OCI-LY3 (cell line): ENCODE measurements around the gene KRTAP5-2.
"Not testable (repeated sequence)": the region's sequence is repeated elsewhere in the genome, so short reads cannot be mapped to it uniquely, and the experiment has no call there.

Experiments
- H2AFZ ChIP-seq: fragments of 200-600, 300-600 bp; shearing (Covaris generic); 2 replicates; pipeline ENCODE4 v1.6.0; 2014; ENCODE audit warnings: antibody characterized with exemption, low read depth, low read length
- H3K27ac ChIP-seq: fragments of 200-600, 300-600 bp; sonication (generic); 2 replicates; pipeline ENCODE4 v1.5.1; 2014; ENCODE audit warnings: mild to moderate bottlenecking, low read length, moderate library complexity, mixed read lengths
- H3K27me3 ChIP-seq: fragments of 200-600, 300-600 bp; sonication (generic); 2 replicates; pipeline ENCODE4 v1.6.1; 2014; ENCODE audit warnings: low read depth, low read length, mixed read lengths
- H3K36me3 ChIP-seq: fragments of 200-600, 300-600 bp; sonication (generic); replicated peaks from 2 replicates; pipeline ENCODE3; 2014; ENCODE audit warnings: low read depth, low read length, mixed read lengths
- H3K4me1 ChIP-seq: fragments of 300-600, 200-600 bp; sonication (generic); 2 replicates; pipeline ENCODE4 v1.6.1; 2014; ENCODE audit warnings: low read length, mixed read lengths
- H3K4me2 ChIP-seq: fragments of 200-600, 300-600 bp; sonication (generic); 2 replicates; pipeline ENCODE4 v1.6.1; 2014; ENCODE audit warnings: low read length, mixed read lengths
- H3K4me3 ChIP-seq: fragments of 300-600, 200-600 bp; sonication (generic); 2 replicates; pipeline ENCODE4 v1.5.1; 2014; ENCODE audit warnings: antibody characterized with exemption, mild to moderate bottlenecking, low read length, moderate library complexity
- H3K79me2 ChIP-seq: fragments of 300-600, 200-600 bp; shearing (Covaris generic); 2 replicates; pipeline ENCODE4 v1.6.1; 2014; ENCODE audit warnings: mild to moderate bottlenecking, low read length, mixed read lengths
- H3K9ac ChIP-seq: fragments of 300-600, 200-600 bp; shearing (Covaris generic); 2 replicates; pipeline ENCODE4 v1.6.0; 2014; ENCODE audit warnings: mild to moderate bottlenecking, low read length, moderate library complexity
- H3K9me3 ChIP-seq: fragments of 200-600, 300-600 bp; shearing (Covaris generic); 2 replicates; pipeline ENCODE4 v1.6.1; 2014; ENCODE audit warnings: low read length, mixed read lengths; ENCODE audit not compliant: insufficient read depth
- H4K20me1 ChIP-seq: fragments of 200-600, 300-600 bp; sonication (generic); 2 replicates; pipeline ENCODE4 v1.6.1; 2016; ENCODE audit warnings: low read length, mixed read lengths; ENCODE audit not compliant: insufficient read depth
- EZH2phosphoT487 ChIP-seq: fragments of 200-600 bp; shearing (Covaris generic); IDR thresholded peaks from 2 replicates; pipeline ENCODE4 v1.6.1; 2018; ENCODE audit warnings: antibody characterized with exemption, mixed run types, low read depth
- TF ChIP-seq, protein P1 (sequence below): fragments of 200-600, 300-600 bp; sonication (generic); IDR thresholded peaks from 2 replicates; pipeline ENCODE4 v1.5.1; 2014; ENCODE audit warnings: antibody characterized with exemption, low read length, low read depth

Gene KRTAP5-2

DNA sequence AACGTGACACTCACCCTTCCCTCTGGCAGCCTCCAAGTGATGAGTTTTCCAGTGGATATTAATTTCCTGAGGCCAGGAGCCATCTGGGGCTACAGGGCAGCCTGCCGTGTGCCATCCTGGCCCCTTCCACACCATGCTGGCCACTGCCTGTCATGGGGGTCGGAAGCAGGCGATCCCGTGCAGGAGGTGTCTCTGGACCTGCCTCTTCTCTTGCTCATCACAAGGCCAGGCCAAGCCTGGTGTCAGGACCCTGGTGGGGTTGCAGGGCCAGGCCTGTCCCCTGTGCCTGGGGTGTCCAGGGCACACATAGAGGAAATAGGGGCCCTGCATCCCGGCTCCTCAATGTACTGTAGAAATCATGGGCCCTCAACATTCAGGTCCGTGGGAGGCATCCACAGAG lies 6.6 kb upstream of the KRTAP5-2 start:
- no peak overlapping the region for H2AFZ ChIP-seq
- peaks cover 3% of the 10 kb centered on the region; the same call in 1 of the 2 replicates for H4K20me1 ChIP-seq
- no peak overlapping the region for H3K9ac ChIP-seq
- peaks cover 66% of the 10 kb centered on the region for H3K27me3 ChIP-seq
- peaks cover 26% of the 10 kb centered on the region for H3K4me1 ChIP-seq
- no peak overlapping the region for H3K4me2 ChIP-seq
- peaks cover 4% of the 10 kb centered on the region for H3K36me3 ChIP-seq
- no peaks in the 10 kb centered on the region for H3K9me3 ChIP-seq
- H3K4me3 ChIP-seq = no peak overlapping the region
- H3K27ac ChIP-seq = no peak overlapping the region
- H3K79me2 ChIP-seq = no peaks in the 10 kb centered on the region
- TF ChIP-seq, protein P1, sequence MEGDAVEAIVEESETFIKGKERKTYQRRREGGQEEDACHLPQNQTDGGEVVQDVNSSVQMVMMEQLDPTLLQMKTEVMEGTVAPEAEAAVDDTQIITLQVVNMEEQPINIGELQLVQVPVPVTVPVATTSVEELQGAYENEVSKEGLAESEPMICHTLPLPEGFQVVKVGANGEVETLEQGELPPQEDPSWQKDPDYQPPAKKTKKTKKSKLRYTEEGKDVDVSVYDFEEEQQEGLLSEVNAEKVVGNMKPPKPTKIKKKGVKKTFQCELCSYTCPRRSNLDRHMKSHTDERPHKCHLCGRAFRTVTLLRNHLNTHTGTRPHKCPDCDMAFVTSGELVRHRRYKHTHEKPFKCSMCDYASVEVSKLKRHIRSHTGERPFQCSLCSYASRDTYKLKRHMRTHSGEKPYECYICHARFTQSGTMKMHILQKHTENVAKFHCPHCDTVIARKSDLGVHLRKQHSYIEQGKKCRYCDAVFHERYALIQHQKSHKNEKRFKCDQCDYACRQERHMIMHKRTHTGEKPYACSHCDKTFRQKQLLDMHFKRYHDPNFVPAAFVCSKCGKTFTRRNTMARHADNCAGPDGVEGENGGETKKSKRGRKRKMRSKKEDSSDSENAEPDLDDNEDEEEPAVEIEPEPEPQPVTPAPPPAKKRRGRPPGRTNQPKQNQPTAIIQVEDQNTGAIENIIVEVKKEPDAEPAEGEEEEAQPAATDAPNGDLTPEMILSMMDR = no peak
- no peak for TF ChIP-seq EZH2phosphoT487

DNA sequence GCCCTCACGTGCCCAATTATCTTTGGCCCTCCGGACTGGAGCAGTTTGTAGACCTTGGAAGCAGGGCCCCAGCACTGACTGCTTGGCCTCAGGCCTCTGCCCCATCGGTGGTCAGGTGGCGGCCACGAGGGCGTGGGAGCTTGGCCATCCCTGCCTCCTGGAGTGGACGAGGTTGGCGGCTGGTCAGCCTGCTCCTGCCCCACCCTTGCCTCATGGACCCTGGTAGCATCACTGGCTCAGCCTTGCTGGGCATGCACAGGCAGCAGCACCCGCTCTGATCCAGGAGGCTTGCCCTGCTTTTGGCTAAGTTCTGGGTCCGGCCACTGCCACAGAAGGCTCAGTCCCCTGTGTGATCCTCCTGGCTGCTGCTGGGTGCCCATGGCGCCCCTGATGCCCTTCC lies 6.1 kb upstream of the KRTAP5-2 start:
- H3K79me2 ChIP-seq = no peaks in the 10 kb centered on the region
- peaks cover 71% of the 10 kb centered on the region for H3K27me3 ChIP-seq
- no peak overlapping the region for H3K9ac ChIP-seq
- no peak overlapping the region for H3K27ac ChIP-seq
- no peak for TF ChIP-seq EZH2phosphoT487
- TF ChIP-seq, protein P1 = no peak
- H2AFZ ChIP-seq = no peak overlapping the region
- H4K20me1 ChIP-seq = peaks cover 3% of the 10 kb centered on the region; the same call in 1 of the 2 replicates
- H3K9me3 ChIP-seq = no peaks in the 10 kb centered on the region
- no peak overlapping the region for H3K4me2 ChIP-seq
- no peak overlapping the region for H3K4me3 ChIP-seq
- peaks cover 4% of the 10 kb centered on the region for H3K36me3 ChIP-seq
- peaks cover 26% of the 10 kb centered on the region for H3K4me1 ChIP-seq

DNA sequence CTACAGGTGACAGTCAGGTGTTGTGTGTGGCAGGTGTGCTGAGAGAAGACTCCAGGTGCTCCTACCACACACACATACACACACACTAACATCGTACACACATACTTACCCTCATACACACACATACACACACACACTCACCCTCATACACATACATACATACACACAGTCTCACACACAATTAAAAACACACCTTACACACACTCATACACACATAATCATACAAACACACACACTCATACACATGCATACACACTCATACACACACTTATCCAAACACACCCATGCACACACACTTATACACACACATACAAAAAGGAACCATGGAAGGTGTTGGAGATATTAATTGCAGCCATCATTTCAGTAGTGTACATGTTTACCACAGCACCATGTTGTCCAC lies 5.5 kb upstream of the KRTAP5-2 start:
- Histone ChIP-seq H3K27ac (no peak overlapping the region), H3K4me1 (peaks cover 26% of the 10 kb centered on the region), H3K79me2 (no peaks in the 10 kb centered on the region), H3K4me3 (no peak overlapping the region), H4K20me1 (peaks cover 3% of the 10 kb centered on the region; the same call in 1 of the 2 replicates), H3K4me2 (no peak overlapping the region), H3K9ac (no peak overlapping the region), H3K36me3 (peaks cover 4% of the 10 kb centered on the region), H3K9me3 (no peaks in the 10 kb centered on the region), H3K27me3 (peaks cover 77% of the 10 kb centered on the region), H2AFZ (no peak overlapping the region)
- no peak for TF ChIP-seq EZH2phosphoT487
- TF ChIP-seq, protein P1 = no peak

DNA sequence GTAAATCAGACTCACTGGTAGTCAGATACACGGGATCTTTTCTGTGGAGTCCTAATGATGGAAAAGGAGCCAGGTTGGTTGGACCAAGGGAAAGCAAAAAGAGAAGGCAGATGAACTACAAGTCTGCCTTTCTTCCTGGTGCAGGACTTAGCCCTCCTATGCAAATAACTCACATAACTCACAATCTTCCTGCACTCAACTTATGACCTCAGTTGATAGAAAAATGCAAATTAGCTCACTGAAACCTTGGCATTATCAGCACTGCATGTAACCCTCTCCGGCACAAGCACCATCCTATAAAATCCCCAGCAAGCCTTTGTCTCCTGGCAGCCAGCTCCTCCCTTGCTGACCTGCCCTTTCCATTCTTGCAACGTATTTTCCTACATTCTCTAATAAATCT lies 3.6 kb upstream of the KRTAP5-2 start:
- Histone ChIP-seq H3K4me1 (peaks cover 25% of the 10 kb centered on the region), H3K27me3 (peaks cover 69% of the 10 kb centered on the region)
- H3K36me3 ChIP-seq, H3K9me3 ChIP-seq, H3K79me2 ChIP-seq, H3K4me3 ChIP-seq, H3K9ac ChIP-seq, H3K4me2 ChIP-seq, H3K27ac ChIP-seq, H2AFZ ChIP-seq, H4K20me1 ChIP-seq: not testable (repeated sequence)

DNA sequence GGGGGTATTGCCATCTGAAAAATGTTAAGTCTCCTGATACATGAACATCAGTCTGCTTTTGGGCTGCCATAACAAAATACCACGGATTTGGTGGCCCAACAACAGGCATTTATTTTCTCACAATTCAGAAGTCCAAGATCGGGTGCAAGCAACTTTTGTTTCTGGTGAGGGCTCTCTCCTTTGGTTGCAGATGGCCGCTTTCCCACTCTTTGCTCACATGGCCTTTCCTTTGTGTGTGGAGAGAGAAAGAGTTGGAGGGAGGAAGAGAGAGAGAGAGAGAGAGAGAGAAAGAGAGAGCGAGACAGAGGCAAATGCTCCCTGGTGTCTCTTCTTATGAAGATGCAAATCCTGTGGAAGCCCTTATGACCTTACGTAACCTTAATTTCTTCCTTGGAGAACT lies 2.5 kb upstream of the KRTAP5-2 start:
- Histone ChIP-seq H3K27me3 (peaks cover 68% of the 10 kb centered on the region), H3K79me2 (no peaks in the 10 kb centered on the region), H3K9me3 (no peaks in the 10 kb centered on the region), H3K27ac (no peak overlapping the region), H3K36me3 (peaks cover 4% of the 10 kb centered on the region), H3K4me3 (no peak overlapping the region), H2AFZ (no peak overlapping the region), H3K4me2 (no peak overlapping the region), H3K4me1 (peaks cover 17% of the 10 kb centered on the region), H4K20me1 (no peaks in the 10 kb centered on the region), H3K9ac (no peak overlapping the region)
- TF ChIP-seq EZH2phosphoT487 = no peak
- TF ChIP-seq, protein P1 = no peak
